CD4-positive, alpha-beta T cell treated with Interleukin-2 at 100 ng/mL for 4 hours (primary cell): Measurements from ENCODE around the gene BICDL2.
"Not testable (repeated sequence)": the region's sequence is repeated elsewhere in the genome, so short reads cannot be mapped to it uniquely, and the experiment has no call there.

Experiments used
- DNase-seq: peaks from one replicate; pipeline ENCODE4 v3.0.0-alpha.2; 2020; ENCODE audit warnings: low spot score

BICDL2 gene

DNA sequence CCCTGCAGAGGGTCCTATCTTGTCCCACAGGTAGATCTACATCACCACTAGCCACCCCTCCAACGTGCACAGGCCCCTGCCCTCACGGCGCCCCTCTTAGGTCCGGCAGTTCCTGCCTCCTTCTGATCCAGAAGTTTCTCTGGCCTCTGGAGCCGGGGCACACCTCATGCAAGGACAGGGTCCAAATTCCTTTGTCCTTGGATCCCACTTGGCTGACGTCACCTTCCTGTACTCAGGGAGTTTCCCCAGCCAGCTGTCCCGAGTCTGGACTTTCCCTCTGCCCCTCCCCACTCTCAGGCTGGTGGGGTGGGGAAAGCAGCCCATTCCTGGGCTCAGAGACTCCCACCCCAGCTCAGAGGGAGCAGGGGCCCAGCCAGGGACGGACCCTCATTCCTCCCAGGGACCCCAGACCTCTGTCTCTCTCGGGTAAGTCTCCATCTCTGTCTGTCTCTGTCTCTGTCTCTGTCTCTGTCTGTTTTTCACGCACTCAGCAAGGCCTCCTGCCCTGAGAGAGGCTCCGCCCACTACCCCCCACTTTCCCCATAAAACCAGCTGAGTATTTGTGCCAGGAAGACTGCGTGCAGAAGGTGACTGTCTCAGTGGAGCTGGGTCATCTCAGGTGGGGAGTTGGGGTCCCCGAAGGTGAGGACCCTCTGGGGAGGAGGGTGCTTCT lies 28.5 kb upstream of the BICDL2 start, which contains the start of gene IL32:
IL32 (plus strand) TSS at position 572 of the 673 bp plus-strand sequence. CDS start 172 bp downstream, outside the sequence.
- DNase-seq, result peak; percentile 82

DNA sequence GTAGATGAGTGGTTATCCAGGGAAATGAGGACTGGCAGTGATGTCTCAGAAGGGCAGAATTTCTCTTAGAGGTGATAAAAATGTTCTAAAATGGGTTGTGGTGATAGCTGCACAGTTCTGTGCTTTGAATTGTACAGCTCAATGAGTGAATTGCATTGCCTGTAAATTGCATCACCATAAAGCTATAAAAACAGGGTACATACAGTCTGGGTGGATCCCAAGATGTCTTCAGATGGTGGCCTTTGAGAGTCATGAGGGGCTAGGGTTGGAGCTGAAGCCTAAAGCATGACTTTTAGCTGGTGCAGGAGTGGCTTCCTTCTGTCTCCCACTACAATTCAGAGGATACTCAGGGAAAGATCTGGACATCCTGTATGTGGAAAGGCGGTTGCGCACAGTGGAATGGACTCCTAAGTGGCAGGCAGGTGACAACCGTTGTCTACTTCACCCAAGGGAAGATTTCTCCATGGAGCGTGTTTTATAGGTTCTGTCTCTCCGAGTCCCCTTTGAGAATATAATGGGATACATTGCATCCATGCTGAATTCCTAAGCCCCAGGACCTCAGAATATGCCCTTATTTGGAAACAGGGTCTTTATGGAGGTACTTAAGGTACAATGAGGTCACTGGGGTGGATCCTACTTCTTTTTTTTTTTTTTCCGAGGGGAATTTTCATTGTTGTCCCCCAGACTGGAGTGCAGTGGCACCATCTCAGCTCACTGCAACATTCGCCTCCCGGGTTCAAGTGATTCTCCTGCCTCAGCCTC lies 27.1 kb upstream of the BICDL2 start:
- DNase-seq, result no peak

DNA sequence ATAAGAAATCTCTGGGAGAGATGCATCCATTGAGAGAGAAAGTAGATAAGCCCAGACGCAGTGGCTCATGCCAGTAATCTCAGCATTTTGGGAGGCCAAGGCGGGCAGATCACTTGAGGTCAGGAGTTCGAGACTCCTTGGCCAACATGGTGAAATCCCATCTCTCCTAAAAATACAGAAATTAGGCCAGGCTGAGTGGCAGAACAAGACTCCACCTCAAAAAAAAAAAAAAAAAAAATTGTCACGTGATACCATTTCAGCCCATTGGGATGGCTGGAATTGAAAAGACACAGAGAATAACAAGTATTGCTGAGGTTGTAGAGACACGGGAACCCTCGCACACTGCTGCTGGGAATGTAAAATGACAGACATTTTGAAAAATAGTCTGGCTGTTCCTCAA lies 25.8 kb upstream of the BICDL2 start:
- no peak for DNase-seq

DNA sequence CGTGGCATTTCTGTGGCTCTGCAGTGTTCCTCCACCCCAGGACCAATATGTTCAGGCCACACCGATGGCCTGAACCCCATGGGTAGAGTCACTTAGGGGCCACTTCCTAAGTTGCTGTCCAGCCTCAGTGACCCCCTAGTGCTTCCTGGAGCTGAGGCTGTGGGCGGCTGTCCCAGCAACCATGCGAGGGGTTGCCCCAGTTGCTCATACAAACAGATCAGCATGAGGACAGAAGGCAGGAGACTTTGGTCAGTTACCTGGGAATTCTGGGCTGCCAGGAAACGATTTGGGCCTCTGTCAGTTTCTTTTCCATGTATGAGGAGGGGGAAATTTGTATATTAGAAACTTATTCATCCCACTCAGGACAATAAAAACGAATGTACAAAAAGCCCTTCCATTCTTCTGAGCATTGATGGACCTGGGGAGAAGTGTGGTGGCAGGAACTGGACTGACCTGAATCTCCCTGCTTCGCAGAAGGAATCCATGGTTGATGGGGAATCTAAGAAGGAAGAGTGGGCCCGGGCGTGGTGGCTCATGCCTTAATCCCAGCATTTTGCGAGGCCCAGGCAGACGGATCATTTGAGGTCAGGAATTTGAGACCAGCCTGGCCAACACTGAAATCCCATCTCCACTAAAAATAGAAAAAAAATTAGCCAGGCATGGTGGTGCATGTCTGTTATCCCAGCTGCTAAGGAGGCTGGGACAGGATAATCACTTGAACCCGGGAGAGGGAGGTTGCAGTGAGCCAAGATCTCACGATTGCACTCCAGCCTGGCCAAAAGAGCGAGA lies 23.8 kb upstream of the BICDL2 start:
- DNase-seq, result no peak

DNA sequence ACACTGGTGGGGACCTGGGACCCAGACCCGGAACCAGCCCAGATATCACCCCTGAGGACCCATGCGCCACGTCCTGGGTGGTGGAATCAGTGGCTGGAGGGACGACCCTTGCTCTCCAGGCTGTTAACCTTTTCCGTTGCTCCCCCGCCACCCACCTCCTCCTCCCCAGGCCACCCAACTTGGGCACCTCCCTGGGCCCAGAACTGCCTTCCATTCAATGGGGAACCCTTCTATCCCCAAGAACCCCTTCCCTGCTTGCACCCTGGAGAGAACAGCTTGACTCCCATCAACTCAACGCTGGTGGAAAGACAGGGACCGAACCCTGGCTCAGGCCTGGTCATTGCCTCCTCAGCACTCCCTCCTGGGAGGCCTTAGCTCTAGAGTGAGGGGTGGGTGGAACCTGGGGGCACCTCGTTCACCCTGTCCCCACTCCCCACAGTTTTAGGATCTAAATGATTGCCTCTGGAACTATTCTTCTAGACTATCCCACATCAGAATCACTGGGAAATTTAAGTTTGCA lies 23.0 kb upstream of the BICDL2 start:
- DNase-seq, result no peak

DNA sequence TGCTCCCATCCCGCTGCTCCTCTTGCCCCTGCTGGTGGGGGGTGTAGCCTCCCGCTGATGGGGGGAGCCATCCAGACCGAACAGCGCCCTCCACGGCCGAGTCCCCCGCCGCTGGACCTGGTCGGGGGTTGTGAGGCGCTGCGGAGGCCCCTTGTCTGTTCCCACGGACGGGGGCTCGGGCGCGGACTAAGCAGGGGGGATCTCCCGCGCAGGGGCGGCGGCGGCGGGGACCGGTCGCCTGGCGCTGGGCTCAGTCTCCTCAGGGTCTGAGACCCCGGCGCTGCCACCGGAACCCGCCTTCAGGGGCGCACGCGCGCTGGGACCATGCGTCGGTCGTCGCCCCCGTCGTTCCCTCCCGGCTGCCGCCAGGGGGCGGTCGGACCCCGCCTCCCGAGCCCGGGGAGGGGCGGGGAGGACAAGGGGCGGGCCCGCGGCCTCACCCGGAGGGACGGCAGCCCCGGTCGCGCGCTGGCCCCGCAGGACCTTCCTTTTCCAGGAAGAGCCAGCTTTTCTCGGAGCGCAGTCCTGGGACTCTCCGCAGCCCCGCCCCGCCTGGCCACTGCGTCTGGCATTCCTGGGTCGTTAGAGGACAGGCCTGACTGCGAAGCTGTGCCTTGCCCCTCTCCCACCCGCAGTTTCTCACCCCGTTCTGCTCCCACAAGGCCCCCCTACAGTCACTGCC lies 22.4 kb upstream of the BICDL2 start:
- peak; percentile 88 for DNase-seq

DNA sequence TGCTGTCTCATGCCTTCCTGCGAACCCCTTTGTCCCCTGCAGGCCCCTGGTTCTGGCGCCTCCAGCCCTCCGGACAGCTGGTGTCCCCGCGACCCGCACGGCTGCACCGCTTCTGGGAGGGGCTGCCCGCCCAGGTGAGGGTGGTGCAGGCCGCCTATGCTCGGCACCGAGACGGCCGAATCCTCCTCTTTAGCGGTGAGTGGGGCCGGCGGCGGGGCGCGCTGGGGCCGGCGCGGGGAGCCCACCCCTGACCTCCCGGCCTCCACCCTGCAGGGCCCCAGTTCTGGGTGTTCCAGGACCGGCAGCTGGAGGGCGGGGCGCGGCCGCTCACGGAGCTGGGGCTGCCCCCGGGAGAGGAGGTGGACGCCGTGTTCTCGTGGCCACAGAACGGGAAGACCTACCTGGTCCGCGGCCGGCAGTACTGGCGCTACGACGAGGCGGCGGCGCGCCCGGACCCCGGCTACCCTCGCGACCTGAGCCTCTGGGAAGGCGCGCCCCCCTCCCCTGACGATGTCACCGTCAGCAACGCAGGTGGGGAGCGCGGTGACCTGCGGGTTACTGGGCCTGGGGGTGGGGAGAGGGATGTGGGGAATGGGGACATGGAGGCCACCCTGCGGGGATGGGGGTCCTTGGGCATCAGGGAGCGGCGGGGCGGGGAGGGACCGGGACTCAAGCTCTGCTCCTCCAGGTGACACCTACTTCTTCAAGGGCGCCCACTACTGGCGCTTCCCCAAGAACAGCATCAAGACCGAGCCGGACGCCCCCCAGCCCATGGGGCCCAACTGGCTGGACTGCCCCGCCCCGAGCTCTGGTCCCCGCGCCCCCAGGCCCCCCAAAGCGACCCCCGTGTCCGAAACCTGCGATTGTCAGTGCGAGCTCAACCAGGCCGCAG lies 21.6 kb upstream of the BICDL2 start:
- peak; percentile 49 for DNase-seq

DNA sequence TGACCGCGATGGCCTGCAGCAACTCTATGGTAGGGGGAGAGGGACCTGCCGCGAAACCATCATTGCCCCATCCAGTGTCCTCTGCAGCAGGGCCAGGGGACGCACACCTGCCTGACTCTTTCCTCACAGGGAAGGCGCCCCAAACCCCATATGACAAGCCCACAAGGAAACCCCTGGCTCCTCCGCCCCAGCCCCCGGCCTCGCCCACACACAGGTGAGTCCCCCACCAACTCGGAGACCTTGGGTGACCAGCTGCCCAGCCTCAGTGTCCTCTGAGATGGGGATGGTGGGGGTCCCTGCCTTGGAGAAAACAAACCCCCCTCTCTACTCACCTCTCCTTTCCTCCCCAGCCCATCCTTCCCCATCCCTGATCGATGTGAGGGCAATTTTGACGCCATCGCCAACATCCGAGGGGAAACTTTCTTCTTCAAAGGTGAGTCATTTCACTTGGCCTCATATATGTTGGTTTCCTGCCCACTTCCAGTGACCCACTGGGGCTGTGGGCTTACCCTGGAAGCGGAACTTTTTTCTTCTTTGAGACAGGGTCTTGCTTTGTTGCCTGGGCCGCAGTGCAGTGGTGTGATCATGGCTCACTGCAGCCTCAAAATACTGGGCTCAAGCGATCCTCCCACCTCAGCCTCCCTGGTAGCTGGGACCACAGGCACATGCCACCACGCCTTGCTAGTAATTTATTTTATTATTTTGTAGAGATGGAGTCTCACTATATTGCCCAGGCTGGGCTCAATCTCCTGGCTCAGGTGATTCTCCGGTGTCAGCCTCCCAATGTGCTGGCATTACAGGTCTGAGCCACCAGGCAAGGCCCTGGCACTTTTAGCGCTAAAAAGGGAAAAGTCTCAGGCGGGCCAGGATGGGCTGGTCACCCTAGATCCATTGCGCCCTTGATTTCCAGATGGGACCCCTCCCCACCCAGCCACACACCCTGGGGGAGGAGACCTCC lies 20.7 kb upstream of the BICDL2 start:
- no peak for DNase-seq

DNA sequence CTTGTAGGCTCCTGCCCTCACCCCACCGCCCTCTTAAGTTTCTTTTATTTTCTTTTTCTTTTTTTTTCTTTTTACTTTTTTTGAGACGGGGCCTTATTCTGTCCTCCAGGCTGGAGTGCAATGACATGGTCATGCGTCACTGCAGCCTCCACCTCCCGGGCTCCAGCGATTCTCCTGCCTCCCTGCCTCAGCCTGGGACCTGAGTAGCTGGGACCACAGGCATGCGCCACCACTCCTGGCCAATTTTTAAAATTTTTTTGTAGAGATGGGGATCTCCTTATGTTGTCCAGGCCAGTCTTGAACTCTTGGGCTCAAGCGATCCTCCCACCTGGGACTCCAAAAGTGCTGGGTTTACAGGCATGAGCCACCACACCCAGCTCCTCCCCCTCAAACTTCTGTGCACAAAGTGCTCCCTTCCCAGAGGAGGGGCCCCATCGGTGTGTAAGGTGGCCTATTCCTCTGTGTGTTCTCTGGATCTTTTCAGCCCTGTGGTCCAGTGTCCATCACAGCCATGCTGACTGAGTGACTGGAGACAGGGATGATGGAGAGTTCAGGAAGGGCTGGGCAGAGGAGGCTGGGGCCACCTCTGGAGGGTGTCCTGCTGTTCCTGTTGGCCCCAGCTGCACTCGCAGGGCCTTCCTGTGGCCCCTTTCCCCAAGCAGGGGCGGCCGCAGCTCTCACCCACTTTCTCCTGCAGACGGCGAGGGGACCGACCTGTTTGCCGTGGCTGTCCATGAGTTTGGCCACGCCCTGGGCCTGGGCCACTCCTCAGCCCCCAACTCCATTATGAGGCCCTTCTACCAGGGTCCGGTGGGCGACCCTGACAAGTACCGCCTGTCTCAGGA lies 19.8 kb upstream of the BICDL2 start:
- DNase-seq, result no peak

DNA sequence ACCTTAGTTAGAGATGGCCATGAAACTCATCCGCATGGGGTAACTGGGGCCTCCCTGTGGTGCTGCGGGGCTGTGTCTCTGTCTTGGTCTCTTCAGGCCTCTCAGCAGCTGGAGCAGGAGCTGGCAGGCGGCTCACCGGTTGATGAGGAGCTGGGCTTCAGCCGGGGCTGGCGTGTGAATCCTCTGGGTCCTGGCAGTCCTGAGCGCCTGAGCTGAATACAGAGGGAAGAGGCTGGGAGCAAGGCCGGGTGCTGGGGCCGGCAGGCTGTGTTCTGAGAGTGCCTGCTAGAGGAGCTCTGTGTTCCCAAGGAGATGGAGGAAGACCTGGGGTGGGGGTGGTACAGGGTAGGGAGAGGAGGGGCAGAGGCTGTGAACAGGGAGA lies 19.0 kb upstream of the BICDL2 start:
- DNase-seq, result not testable (repeated sequence)

DNA sequence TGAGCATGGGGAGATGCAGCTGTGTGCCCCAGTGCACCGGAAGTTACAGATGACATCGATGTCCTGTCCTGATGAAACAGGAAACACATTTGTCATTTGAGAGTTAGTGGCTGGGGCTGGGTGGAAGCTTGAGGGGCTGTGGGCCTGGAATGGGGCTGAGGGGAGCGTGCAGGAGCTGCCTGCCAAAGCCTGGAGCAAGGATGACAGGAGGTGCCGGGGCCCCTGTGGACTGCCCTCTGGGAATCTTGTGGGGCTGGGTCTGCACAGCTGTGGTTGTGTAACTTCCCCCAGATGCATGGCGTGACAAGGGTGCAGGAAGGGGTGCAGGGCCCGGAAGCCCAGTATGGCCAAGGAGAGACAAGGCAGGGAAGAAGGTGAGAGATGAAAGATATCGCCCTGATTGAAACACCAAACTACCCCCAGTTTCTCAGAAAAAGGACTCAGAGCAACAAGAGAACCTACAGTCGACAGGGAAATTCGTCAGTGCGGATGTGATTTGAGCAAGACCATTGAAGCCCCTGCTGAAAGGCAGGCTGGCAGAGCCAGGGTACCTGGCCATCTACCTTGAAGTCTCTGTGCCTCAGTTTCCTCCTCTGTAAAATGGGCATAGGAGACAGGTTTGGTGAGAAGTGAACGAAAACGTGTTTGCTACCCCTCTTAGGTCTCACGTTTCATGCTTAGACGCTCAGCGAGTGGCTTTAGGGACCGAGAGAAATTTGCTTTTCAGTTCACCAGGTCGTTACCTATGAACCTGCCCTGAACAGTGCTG lies 18.4 kb upstream of the BICDL2 start:
- no peak for DNase-seq

DNA sequence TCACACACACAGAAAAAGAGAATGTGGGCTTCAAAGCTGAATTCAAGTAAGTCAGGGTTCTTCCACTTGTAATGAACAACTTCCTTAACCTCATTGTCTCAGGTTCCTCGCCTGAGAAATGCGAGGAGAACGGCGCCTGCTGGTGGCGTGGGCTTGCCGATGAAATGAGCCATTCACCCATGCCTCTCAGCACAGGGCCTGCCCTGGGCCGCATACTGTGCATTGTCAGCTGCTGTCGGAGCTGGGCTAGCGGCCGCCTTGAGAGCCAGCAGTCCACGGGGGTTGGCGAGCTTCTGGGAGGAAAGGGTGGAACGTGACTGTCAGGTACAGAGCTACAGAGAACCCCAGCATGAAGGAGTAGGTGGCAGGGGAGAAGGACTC lies 16.6 kb upstream of the BICDL2 start:
- DNase-seq, result not testable (repeated sequence)

DNA sequence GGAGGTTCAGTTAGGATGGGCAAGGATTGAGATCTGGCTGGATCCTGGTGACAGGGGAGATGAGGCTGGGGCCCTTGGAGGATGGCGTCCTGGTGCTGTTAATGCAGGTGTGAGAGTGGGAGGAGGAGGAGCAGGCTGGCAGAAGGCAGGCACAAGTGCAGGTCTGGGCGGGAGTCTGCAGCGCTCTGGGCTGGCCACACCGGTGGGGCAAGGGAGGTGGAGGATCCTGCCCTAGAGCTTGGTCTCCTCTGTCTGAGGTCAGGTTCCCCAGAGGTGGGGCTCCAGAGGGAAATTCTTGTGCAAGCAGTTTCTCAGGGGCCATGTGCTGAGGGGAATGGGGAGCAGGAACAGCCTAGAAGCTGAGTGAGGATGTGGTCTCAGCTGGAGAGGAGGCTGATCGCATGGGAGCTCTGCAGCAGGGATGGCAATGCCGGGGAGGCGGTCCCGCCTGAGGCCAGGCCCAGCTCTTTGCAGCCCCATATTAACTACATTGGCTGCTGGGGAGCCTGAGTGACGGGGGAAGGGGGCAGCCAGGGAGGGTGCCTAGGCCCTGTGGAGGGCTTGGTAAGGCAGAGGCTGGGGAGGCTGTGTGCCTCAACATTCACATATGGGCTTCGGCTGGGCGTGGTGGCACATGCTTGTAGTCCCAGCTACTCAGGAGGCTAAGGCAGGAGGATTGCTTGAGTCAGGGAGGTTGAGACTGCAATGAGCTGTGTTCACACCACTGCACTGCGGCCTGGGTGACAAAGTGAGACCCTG lies 16.0 kb upstream of the BICDL2 start:
- DNase-seq, result not testable (repeated sequence)

DNA sequence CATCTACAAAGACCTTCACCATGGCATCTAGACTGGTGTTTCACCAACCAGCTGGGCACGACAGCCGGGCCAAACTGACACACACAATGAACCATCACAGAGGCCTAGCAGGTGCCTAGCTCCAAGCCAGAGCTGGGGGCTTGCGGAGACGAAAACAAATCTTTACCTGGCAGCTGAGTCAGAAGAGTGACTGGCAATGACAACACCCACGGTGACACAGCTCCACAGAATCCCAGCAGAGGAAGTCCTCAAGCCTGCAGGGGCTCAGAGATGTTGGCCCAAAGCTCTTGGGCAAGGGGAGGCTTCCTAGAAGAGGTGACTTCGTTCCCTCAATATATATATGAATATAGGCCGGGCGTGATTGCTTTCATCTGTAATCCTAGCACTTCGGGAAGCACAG lies 14.8 kb upstream of the BICDL2 start:
- DNase-seq, result no peak

DNA sequence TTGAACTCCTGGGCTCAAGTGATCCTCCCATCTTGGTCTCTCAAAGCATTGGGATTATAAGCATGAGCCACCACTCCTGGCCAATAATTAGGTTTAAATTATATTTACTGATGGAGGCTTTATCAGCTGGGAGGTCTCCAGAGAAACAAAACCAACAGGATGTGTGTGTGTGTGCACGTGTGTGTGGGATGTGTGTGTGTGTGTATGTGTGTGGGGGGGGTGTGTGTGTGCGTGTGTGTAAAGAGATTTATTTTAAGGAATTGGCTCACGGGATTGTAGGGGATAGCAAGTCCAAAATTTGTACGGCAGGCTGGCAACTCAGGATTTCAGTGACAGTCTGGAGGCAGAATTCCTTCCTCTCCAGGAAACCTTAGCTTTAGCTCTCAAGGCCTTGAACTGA lies 14.3 kb upstream of the BICDL2 start:
- no peak for DNase-seq

DNA sequence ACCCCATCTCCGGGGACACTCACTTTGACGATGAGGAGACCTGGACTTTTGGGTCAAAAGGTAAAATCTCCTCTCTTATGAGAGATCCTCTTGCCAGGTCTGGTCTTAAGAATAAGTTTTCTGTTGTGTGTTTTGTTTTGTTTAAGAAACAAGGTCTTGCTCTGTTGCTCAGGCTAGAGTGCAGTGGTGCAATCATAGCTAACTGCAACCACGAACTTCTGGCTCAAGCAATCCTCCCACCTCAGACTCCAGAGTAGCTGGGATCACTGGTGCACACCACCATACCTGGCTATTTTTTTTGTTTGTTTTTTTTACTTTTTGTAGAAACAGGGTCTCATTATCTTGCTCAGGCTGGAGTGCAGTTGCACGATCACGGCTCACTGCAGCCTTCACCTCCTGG lies 13.7 kb upstream of the BICDL2 start:
- DNase-seq, result no peak

DNA sequence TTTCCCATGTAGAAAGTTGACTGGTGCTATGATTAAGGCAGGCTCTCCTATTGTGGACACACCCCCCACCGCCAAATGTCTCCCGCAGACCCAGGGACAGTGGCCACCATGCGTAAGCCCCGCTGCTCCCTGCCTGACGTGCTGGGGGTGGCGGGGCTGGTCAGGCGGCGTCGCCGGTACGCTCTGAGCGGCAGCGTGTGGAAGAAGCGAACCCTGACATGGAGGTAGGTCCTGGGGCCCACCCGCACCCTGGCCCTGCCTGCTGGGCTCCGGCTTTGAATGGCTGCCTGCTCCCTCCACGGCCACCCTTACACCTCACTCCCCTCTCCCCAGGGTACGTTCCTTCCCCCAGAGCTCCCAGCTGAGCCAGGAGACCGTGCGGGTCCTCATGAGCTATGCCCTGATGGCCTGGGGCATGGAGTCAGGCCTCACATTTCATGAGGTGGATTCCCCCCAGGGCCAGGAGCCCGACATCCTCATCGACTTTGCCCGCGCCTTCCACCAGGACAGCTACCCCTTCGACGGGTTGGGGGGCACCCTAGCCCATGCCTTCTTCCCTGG lies 13.3 kb upstream of the BICDL2 start:
- no peak for DNase-seq
